Activated CD4-positive, alpha-beta T cell treated with anti-CD3 and anti-CD28 coated beads, Interleukin-2, amount 10 ng/mL, durations not matched to agents 7 days and 5 days (primary cell): ENCODE results near the gene FOXN4. TPM values are rescaled to one million over a fixed set of nuclear protein-coding genes. Genes with fewer than 3 reads are reported as not detected.

Source experiments
- CTCF ChIA-PET: fragments of 350-600 bp; sonication (Branson Sonifier 250); formaldehyde crosslinking; loops from one replicate; lab custom pipeline; 2021; ENCODE audit warnings: antibody characterized with exemption; lab: Charles Lee
- POLR2A ChIA-PET: fragments of 350-600 bp; sonication (Branson Sonifier 250); formaldehyde crosslinking; loops from one replicate; lab custom pipeline; 2021; ENCODE audit warnings: antibody characterized with exemption; lab: Charles Lee
- DNase-seq: peaks from one replicate; pipeline ENCODE4 v3.0.0-alpha.2; 2020
- H3K27ac Mint-ChIP-seq: one replicate; pipeline ENCODE4 v1.8.0; 2021; ENCODE audit warnings: mild to moderate bottlenecking, moderate library complexity, mixed read lengths
- H3K27me3 Mint-ChIP-seq: one replicate; pipeline ENCODE4 v1.8.0; 2021; ENCODE audit warnings: mixed read lengths
- H3K36me3 Mint-ChIP-seq: one replicate; pipeline ENCODE4 v1.8.0; 2021; ENCODE audit warnings: low read depth, mixed read lengths
- H3K4me1 Mint-ChIP-seq: one replicate; pipeline ENCODE4 v1.8.0; 2021; ENCODE audit warnings: mixed read lengths
- H3K4me3 Mint-ChIP-seq: one replicate; pipeline ENCODE4 v1.8.0; 2021; ENCODE audit warnings: mild to moderate bottlenecking, moderate library complexity, mixed read lengths
- H3K9me3 Mint-ChIP-seq: one replicate; pipeline ENCODE4 v1.8.0; 2021; ENCODE audit warnings: mixed read lengths
- total RNA-seq, 2 experiments: library from RNA; stranded (reverse); gene quantifications; one replicate each; pipeline ENCODE4 v1.2.3, GENCODE V29; 2021

The FOXN4 gene
- total RNA-seq, 2 experiments from 2014 or later = not detected

- Mint-ChIP-seq H3K9me3 (peaks cover 8% of the 10 kb centered on the region), H3K27ac (no peak overlapping the region), H3K4me1 (no peaks in the 10 kb centered on the region), H3K27me3 (no peaks in the 10 kb centered on the region), H3K36me3 (peaks cover 8% of the 10 kb centered on the region), H3K4me3 (no peak overlapping the region)
- CTCF ChIA-PET = interaction anchor here (0.7 to 0.9 kb wide), 2 partner anchors 10 to 128 kb away, joined by 3 to 4 read pairs; no protein-coding TSS in a partner anchor
- POLR2A ChIA-PET = no interaction called here
- no peak for DNase-seq
These were observed 50.2 kb downstream of the FOXN4 start for GRCh38 chr12:109258607-109259544.

GRCh38 chr12:109258201-109258600, 50.9 kb downstream of the FOXN4 start:
- no peak overlapping the region for H3K27ac Mint-ChIP-seq
- no peak overlapping the region for H3K4me3 Mint-ChIP-seq
- no peaks in the 10 kb centered on the region for H3K4me1 Mint-ChIP-seq
- ChIA-PET POLR2A (no interaction called here), CTCF (no interaction called here)
- no peak for DNase-seq
- H3K36me3 Mint-ChIP-seq = peaks cover 14% of the 10 kb centered on the region
- H3K9me3 Mint-ChIP-seq = peaks cover 15% of the 10 kb centered on the region
- H3K27me3 Mint-ChIP-seq = no peaks in the 10 kb centered on the region

GRCh38 chr12:109256011-109256410, 53.1 kb downstream of the FOXN4 start:
- Mint-ChIP-seq H3K4me3 (no peak overlapping the region), H3K4me1 (no peaks in the 10 kb centered on the region), H3K27ac (no peak overlapping the region), H3K27me3 (no peaks in the 10 kb centered on the region), H3K9me3 (peaks cover 16% of the 10 kb centered on the region), H3K36me3 (peaks cover 21% of the 10 kb centered on the region)
- CTCF ChIA-PET = interaction anchor here (1.2 kb wide), 1 partner anchor 11 kb away, joined by 4 read pairs; no protein-coding TSS in a partner anchor
- POLR2A ChIA-PET = no interaction called here
- no peak for DNase-seq

- no peak overlapping the region for H3K27ac Mint-ChIP-seq
- peaks cover 16% of the 10 kb centered on the region for H3K9me3 Mint-ChIP-seq
- ChIA-PET CTCF (no interaction called here), POLR2A (no interaction called here)
- DNase-seq = no peak
- H3K27me3 Mint-ChIP-seq = no peaks in the 10 kb centered on the region
- H3K36me3 Mint-ChIP-seq = peaks cover 23% of the 10 kb centered on the region
- H3K4me1 Mint-ChIP-seq = peaks cover 1% of the 10 kb centered on the region
- H3K4me3 Mint-ChIP-seq = no peak overlapping the region
These were observed 53.7 kb downstream of the FOXN4 start for GRCh38 chr12:109255377-109255776.

GRCh38 chr12:109253913-109254544, 55.1 kb downstream of the FOXN4 start:
- Mint-ChIP-seq H3K9me3 (peaks cover 16% of the 10 kb centered on the region), H3K4me1 (peaks cover 1% of the 10 kb centered on the region), H3K27ac (no peak overlapping the region), H3K36me3 (peaks cover 25% of the 10 kb centered on the region), H3K27me3 (no peaks in the 10 kb centered on the region), H3K4me3 (no peak overlapping the region)
- CTCF ChIA-PET = interaction anchor here (0.6 kb wide), 1 partner anchor 227 kb away, joined by 3 read pairs; no protein-coding TSS in a partner anchor
- POLR2A ChIA-PET = no interaction called here
- DNase-seq = no peak

GRCh38 chr12:109252799-109253198, 56.3 kb downstream of the FOXN4 start:
- peaks cover 1% of the 10 kb centered on the region for H3K4me1 Mint-ChIP-seq
- DNase-seq = no peak
- H3K27ac Mint-ChIP-seq = no peak overlapping the region
- peaks cover 25% of the 10 kb centered on the region for H3K36me3 Mint-ChIP-seq
- no peaks in the 10 kb centered on the region for H3K27me3 Mint-ChIP-seq
- ChIA-PET CTCF (no interaction called here), POLR2A (no interaction called here)
- peaks cover 16% of the 10 kb centered on the region for H3K9me3 Mint-ChIP-seq
- no peak overlapping the region for H3K4me3 Mint-ChIP-seq

- DNase-seq = no peak
- Mint-ChIP-seq H3K27me3 (no peaks in the 10 kb centered on the region), H3K9me3 (peaks cover 16% of the 10 kb centered on the region), H3K4me3 (no peak overlapping the region), H3K4me1 (peaks cover 1% of the 10 kb centered on the region), H3K36me3 (peaks cover 25% of the 10 kb centered on the region), H3K27ac (no peak overlapping the region)
- ChIA-PET POLR2A (no interaction called here), CTCF (no interaction called here)
These were observed 58.6 kb downstream of the FOXN4 start for GRCh38 chr12:109250523-109250922.

GRCh38 chr12:109247831-109248654, 61.0 kb downstream of the FOXN4 start:
- Mint-ChIP-seq H3K36me3 (peaks cover 11% of the 10 kb centered on the region), H3K9me3 (no peaks in the 10 kb centered on the region), H3K27me3 (no peaks in the 10 kb centered on the region), H3K4me1 (peaks cover 1% of the 10 kb centered on the region), H3K27ac (no peak overlapping the region), H3K4me3 (no peak overlapping the region)
- ChIA-PET CTCF (no interaction called here), POLR2A (no interaction called here)
- DNase-seq = no peak

- Mint-ChIP-seq H3K36me3 (peaks cover 8% of the 10 kb centered on the region), H3K9me3 (no peaks in the 10 kb centered on the region), H3K27me3 (no peaks in the 10 kb centered on the region), H3K27ac (no peak overlapping the region), H3K4me3 (no peak overlapping the region), H3K4me1 (peaks cover 1% of the 10 kb centered on the region)
- ChIA-PET CTCF (no interaction called here), POLR2A (no interaction called here)
- no peak for DNase-seq
These were observed 62.9 kb downstream of the FOXN4 start for GRCh38 chr12:109246221-109246620.

GRCh38 chr12:109244073-109244472, 65.0 kb downstream of the FOXN4 start:
- ChIA-PET POLR2A (no interaction called here), CTCF (interaction anchor here (0.6 kb wide), 1 partner anchor 25 kb away, joined by 3 read pairs; no protein-coding TSS in a partner anchor)
- H3K27me3 Mint-ChIP-seq = no peaks in the 10 kb centered on the region
- peaks cover 3% of the 10 kb centered on the region for H3K36me3 Mint-ChIP-seq
- H3K4me3 Mint-ChIP-seq = no peak overlapping the region
- H3K9me3 Mint-ChIP-seq = no peaks in the 10 kb centered on the region
- no peak overlapping the region for H3K27ac Mint-ChIP-seq
- no peaks in the 10 kb centered on the region for H3K4me1 Mint-ChIP-seq
- no peak for DNase-seq

- no peaks in the 10 kb centered on the region for H3K27me3 Mint-ChIP-seq
- no peak overlapping the region for H3K27ac Mint-ChIP-seq
- H3K4me1 Mint-ChIP-seq = no peaks in the 10 kb centered on the region
- CTCF ChIA-PET = no interaction called here
- no peaks in the 10 kb centered on the region for H3K9me3 Mint-ChIP-seq
- H3K4me3 Mint-ChIP-seq = no peak overlapping the region
- DNase-seq = no peak
- POLR2A ChIA-PET = no interaction called here
- peaks cover 3% of the 10 kb centered on the region for H3K36me3 Mint-ChIP-seq
These were observed 67.1 kb downstream of the FOXN4 start for GRCh38 chr12:109241936-109242335.

GRCh38 chr12:109240365-109240764, 68.7 kb downstream of the FOXN4 start:
- POLR2A ChIA-PET = no interaction called here
- no peak overlapping the region for H3K4me3 Mint-ChIP-seq

More at GRCh38 chr12:109240365-109240764, 68.7 kb downstream of the FOXN4 start:
- H3K36me3 Mint-ChIP-seq = peaks cover 3% of the 10 kb centered on the region
- H3K27ac Mint-ChIP-seq = no peak overlapping the region
- no peaks in the 10 kb centered on the region for H3K9me3 Mint-ChIP-seq
- CTCF ChIA-PET = no interaction called here
- DNase-seq = no peak
- no peaks in the 10 kb centered on the region for H3K4me1 Mint-ChIP-seq
- H3K27me3 Mint-ChIP-seq = no peaks in the 10 kb centered on the region
